HCT116 (cell line): Measurements from ENCODE around the gene RASGRF1. TPM values are rescaled to one million over a fixed set of nuclear protein-coding genes. Genes with fewer than 3 reads are reported as not detected.

ENCODE experiments used
- ATAC-seq: fragments of 200-7000 bp; cut with Tn5 transposase; 2 replicates; pipeline ENCODE4 v1.9.1; 2020; ENCODE audit warnings: mild to moderate bottlenecking, moderate library complexity
- BruUV-seq: library from RNA; stranded (reverse); fragments of 400-500 nt; replicated peaks from 2 replicates; lab custom pipeline; 2021; lab: Mats Ljungman, UMichigan
- CTCF ChIA-PET: fragments of 300-600 bp; sonication (Branson Sonifier 250); formaldehyde crosslinking; loops from one replicate; lab custom pipeline; 2021; ENCODE audit warnings: antibody characterized with exemption; lab: Charles Lee
- POLR2A ChIA-PET: fragments of 300-600, 350-600 bp; sonication (Branson Sonifier 250); formaldehyde crosslinking; loops from one replicate; lab custom pipeline; 2021; ENCODE audit warnings: antibody characterized with exemption; lab: Charles Lee
- RAD21 ChIA-PET, 2 experiments: fragments of 300-600 bp; sonication (Branson Sonifier 250); formaldehyde crosslinking; loops; one replicate each; lab custom pipeline; 2023; ENCODE audit warnings: low total read pairs in 2 of 2; ENCODE audit not compliant: uncharacterized antibody in 2 of 2, unreplicated experiment in 2 of 2, low non-redundant PET in 1 of 2; lab: Charles Lee
- DNase-seq: peaks from one replicate; pipeline ENCODE4 v3.0.0-alpha.2; 2010; ENCODE audit warnings: low read depth, low spot score
- H2AFZ ChIP-seq: fragments of 200-600 bp; shearing (Covaris generic), sonication (generic); 2 replicates; pipeline ENCODE4 v1.6.1; 2017; ENCODE audit warnings: low read depth, mixed run types, mixed read lengths, antibody characterized with exemption, low read length; ENCODE audit not compliant: poor library complexity, severe bottlenecking
- H3K27ac ChIP-seq: 2 replicates; pipeline ENCODE4 v1.5.1; 2012; ENCODE audit warnings: low read depth, low read length
- H3K27me3 ChIP-seq: fragments of 200-600 bp; sonication (generic); 2 replicates; pipeline ENCODE4 v1.6.1; 2016; ENCODE audit warnings: mixed run types, low read length, mixed read lengths; ENCODE audit not compliant: insufficient read depth
- H3K36me3 ChIP-seq, 2 experiments: fragments of 200-500 bp in 1 of 2; fragments of 200-600 bp in 1 of 2; sonication (Bioruptor generic) in 1 of 2; sonication (generic) in 1 of 2; 2 replicates each; pipeline versions ENCODE4 v1.5.1 to v1.6.1; 2014 to 2016; ENCODE audit warnings: low read length in 2 of 2, inconsistent platforms in 1 of 2, mixed read lengths in 1 of 2, mixed run types in 1 of 2; ENCODE audit not compliant: insufficient read depth in 2 of 2, control insufficient read depth in 1 of 2
- H3K4me1 ChIP-seq, 2 experiments: fragments of 200-600 bp in 1 of 2; sonication (generic) in 1 of 2; 2 replicates each; pipeline versions ENCODE4 v1.5.1 to v1.6.1; 2012 to 2017; ENCODE audit warnings: low read length in 2 of 2, inconsistent platforms in 1 of 2, mild to moderate bottlenecking in 1 of 2, mixed read lengths in 1 of 2, mixed run types in 1 of 2, moderate library complexity in 1 of 2; ENCODE audit not compliant: insufficient read depth in 2 of 2, control insufficient read depth in 1 of 2
- H3K4me2 ChIP-seq: fragments of 200-600 bp; sonication (generic); 2 replicates; pipeline ENCODE4 v1.6.1; 2017; ENCODE audit warnings: mixed run types, low read length, mixed read lengths
- H3K4me3 ChIP-seq, 2 experiments: fragments of 200-600 bp in 1 of 2; sonication (generic) in 1 of 2; replicated peaks in 1 of 2; 2 replicates each; pipeline ENCODE4 v1.5.1; 2011 to 2016; ENCODE audit warnings: low read length in 2 of 2, control low read depth in 1 of 2, low read depth in 1 of 2, mild to moderate bottlenecking in 1 of 2, mixed read lengths in 1 of 2, mixed run types in 1 of 2
- H3K79me2 ChIP-seq: fragments of 200-600 bp; sonication (generic); 2 replicates; pipeline ENCODE4 v1.6.1; 2017; ENCODE audit warnings: mild to moderate bottlenecking, mixed run types, low read length, moderate library complexity, mixed read lengths; ENCODE audit not compliant: insufficient read depth
- H3K9ac ChIP-seq: fragments of 200-600 bp; sonication (generic); 2 replicates; pipeline ENCODE4 v1.6.1; 2016; ENCODE audit warnings: low read length, mixed read lengths
- H3K9me2 ChIP-seq: fragments of 200-600 bp; sonication (generic), shearing (Covaris generic); 2 replicates; pipeline ENCODE4 v1.6.1; 2017; ENCODE audit warnings: mixed run types, mild to moderate bottlenecking, moderate library complexity; ENCODE audit not compliant: insufficient read depth
- H3K9me3 ChIP-seq, 2 experiments: fragments of 200-500 bp in 1 of 2; fragments of 200-600 bp in 1 of 2; sonication (Bioruptor generic) in 1 of 2; sonication (generic) in 1 of 2; 2 replicates each; pipeline ENCODE4 v1.6.1; 2014 to 2017; ENCODE audit warnings: low read length in 2 of 2, mixed read lengths in 2 of 2, inconsistent platforms in 1 of 2, low read depth in 1 of 2, mild to moderate bottlenecking in 1 of 2, mixed run types in 1 of 2, moderate library complexity in 1 of 2; ENCODE audit not compliant: control insufficient read depth in 1 of 2, insufficient read depth in 1 of 2
- H4K20me1 ChIP-seq: fragments of 200-600 bp; sonication (generic), shearing (Covaris generic); 2 replicates; pipeline ENCODE4 v1.6.1; 2017; ENCODE audit warnings: mixed run types, mild to moderate bottlenecking, moderate library complexity; ENCODE audit not compliant: insufficient read depth
- CEBPB ChIP-seq: IDR thresholded peaks from 2 replicates; pipeline ENCODE4 v1.6.1; 2012; ENCODE audit warnings: low read depth
- EGR1 ChIP-seq: IDR thresholded peaks from 2 replicates; pipeline ENCODE4 v1.6.1; 2012; ENCODE audit warnings: low read depth
- ELF1 ChIP-seq: IDR thresholded peaks from 2 replicates; pipeline ENCODE4 v1.6.1; 2012; ENCODE audit warnings: low read depth, borderline replicate concordance
- EZH2 ChIP-seq: fragments of 200-600 bp; sonication (generic); IDR thresholded peaks from 2 replicates; pipeline ENCODE4 v1.6.1; 2017; ENCODE audit warnings: antibody characterized with exemption, mixed run types
- FOSL1 ChIP-seq: IDR thresholded peaks from 2 replicates; pipeline ENCODE4 v1.6.1; 2012; ENCODE audit warnings: low read depth
- JUND ChIP-seq: IDR thresholded peaks from 2 replicates; pipeline ENCODE4 v1.6.1; 2012
- POLR2A ChIP-seq: IDR thresholded peaks from 2 replicates; pipeline ENCODE4 v1.7.0; 2011; ENCODE audit warnings: borderline replicate concordance; ENCODE audit not compliant: insufficient read depth, insufficient read length; ENCODE audit errors: extremely low read depth
- POLR2AphosphoS5 ChIP-seq: IDR thresholded peaks from 2 replicates; pipeline ENCODE4 v1.6.1; 2011; ENCODE audit warnings: mild to moderate bottlenecking, low read depth, low read length, moderate library complexity
- RAD21 ChIP-seq: IDR thresholded peaks from 2 replicates; pipeline ENCODE4 v1.6.1; 2012; ENCODE audit warnings: low read depth, mild to moderate bottlenecking
- SP1 ChIP-seq: IDR thresholded peaks from 2 replicates; pipeline ENCODE4 v1.6.1; 2012; ENCODE audit warnings: low read depth
- TCF7L2 ChIP-seq: IDR thresholded peaks from 2 replicates; pipeline ENCODE4 v1.7.0; 2011; ENCODE audit warnings: borderline replicate concordance, inconsistent platforms; ENCODE audit not compliant: insufficient read depth, insufficient read length; ENCODE audit errors: extremely low read depth
- YY1 ChIP-seq: IDR thresholded peaks from 2 replicates; pipeline ENCODE4 v1.6.1; 2011; ENCODE audit warnings: low read length, low read depth, moderate library complexity, mild to moderate bottlenecking; ENCODE audit not compliant: insufficient replicate concordance; ENCODE audit errors: extremely low read depth
- ZFX ChIP-seq: fragments of 450-650 bp; IDR thresholded peaks from 2 replicates; pipeline ENCODE4 v1.6.1; 2017
- ZNF274 ChIP-seq: fragments of 200-500 bp; sonication (Bioruptor generic); IDR thresholded peaks from 2 replicates; pipeline ENCODE4 v1.6.1; 2014; ENCODE audit warnings: mild to moderate bottlenecking, low read depth, low read length, inconsistent platforms
- intact Hi-C: fragments of 100-400 bp; cut with micrococcal nuclease; formaldehyde crosslinking; loops from 2 replicates; pipeline ENCODE4 v1.10.0; 2022
- total RNA-seq: library from RNA; stranded (reverse); gene quantifications from one replicate; pipeline ENCODE4 v1.2.1, GENCODE V29; 2021; ENCODE audit not compliant: unreplicated experiment
- TF ChIP-seq, protein P1 (sequence below): IDR thresholded peaks from 2 replicates; pipeline ENCODE4 v1.6.1; 2011; ENCODE audit warnings: mild to moderate bottlenecking, low read length, moderate library complexity; ENCODE audit not compliant: insufficient replicate concordance; ENCODE audit errors: extremely low read depth

The RASGRF1 gene
- total RNA-seq, 1 experiment from 2014 or later, result 2.4 TPM

DNA sequence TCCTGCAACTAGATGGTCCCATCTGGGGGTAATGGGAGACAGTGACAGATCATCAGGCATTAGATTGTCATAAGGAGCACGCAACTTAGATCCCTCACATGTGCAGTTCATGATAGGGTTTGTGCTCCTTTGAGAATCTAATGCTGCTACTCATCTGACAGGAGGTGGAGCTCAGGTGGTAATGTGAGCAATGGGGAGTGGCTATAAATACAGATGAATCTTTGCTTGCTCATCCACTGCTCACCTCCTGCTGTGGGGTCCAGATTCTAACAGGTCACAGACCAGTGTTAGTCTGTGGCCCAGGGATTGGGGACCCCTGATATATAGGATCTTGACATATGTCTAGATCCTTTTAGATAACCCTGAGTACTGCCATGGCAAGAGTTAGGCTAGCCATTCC, 52.7 kb downstream of the RASGRF1 start (continued):
- TF ChIP-seq, protein P1, sequence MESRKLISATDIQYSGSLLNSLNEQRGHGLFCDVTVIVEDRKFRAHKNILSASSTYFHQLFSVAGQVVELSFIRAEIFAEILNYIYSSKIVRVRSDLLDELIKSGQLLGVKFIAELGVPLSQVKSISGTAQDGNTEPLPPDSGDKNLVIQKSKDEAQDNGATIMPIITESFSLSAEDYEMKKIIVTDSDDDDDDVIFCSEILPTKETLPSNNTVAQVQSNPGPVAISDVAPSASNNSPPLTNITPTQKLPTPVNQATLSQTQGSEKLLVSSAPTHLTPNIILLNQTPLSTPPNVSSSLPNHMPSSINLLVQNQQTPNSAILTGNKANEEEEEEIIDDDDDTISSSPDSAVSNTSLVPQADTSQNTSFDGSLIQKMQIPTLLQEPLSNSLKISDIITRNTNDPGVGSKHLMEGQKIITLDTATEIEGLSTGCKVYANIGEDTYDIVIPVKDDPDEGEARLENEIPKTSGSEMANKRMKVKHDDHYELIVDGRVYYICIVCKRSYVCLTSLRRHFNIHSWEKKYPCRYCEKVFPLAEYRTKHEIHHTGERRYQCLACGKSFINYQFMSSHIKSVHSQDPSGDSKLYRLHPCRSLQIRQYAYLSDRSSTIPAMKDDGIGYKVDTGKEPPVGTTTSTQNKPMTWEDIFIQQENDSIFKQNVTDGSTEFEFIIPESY, result no peak
- TF ChIP-seq SP1, result no peak
- TF ChIP-seq ELF1, result no peak
- TF ChIP-seq, all 23 proteins: peak for 0

DNA sequence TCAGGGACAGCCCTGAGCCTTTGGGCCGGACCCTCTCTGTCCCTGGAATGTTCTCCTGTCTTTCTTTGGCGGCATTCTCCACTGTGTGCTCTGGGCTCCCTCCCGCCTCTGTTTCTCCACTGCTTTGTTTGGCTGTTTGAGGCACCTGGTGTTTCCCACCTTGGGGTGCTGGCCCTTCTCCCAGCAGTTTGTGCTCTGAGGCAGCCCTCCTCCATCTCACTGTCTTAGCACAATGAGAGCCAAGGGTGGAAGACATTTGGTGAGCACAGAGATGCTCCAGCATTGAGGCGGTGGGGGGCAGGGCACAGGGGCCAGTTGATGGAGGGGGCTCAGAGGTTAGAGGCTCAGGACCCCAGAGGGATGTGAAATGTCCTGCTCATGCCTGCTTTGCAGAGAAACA, 54.3 kb downstream of the RASGRF1 start:
- TF ChIP-seq EGR1, result no peak
- no peak for TF ChIP-seq SP1
- TF ChIP-seq RAD21, result no peak
- Histone ChIP-seq H2AFZ (no peak overlapping the region), H3K27ac (no peak overlapping the region), H3K4me2 (no peak overlapping the region), H3K9me2 (no peaks in the 10 kb centered on the region), H3K79me2 (no peaks in the 10 kb centered on the region), H3K9me3 (no peaks in the 10 kb centered on the region), H3K4me1 (peaks cover 0 to 6% of the 10 kb centered on the region in 2 experiments; a peak in 2 of 4 replicates), H4K20me1 (no peaks in the 10 kb centered on the region), H3K4me3 (no peak overlapping the region), H3K36me3 (no peaks in the 10 kb centered on the region), H3K9ac (no peak overlapping the region), H3K27me3 (no peaks in the 10 kb centered on the region)
- ChIA-PET RAD21 (no interaction called here), CTCF (interaction anchor here (1.5 kb wide), 1 partner anchor 148 kb away, joined by 5 read pairs; no protein-coding TSS in a partner anchor), POLR2A (no interaction called here)
- DNase-seq (no peak), ATAC-seq (no peak)
- intact Hi-C loops, result no loop called here
- BruUV-seq, result no TSS peak

DNA sequence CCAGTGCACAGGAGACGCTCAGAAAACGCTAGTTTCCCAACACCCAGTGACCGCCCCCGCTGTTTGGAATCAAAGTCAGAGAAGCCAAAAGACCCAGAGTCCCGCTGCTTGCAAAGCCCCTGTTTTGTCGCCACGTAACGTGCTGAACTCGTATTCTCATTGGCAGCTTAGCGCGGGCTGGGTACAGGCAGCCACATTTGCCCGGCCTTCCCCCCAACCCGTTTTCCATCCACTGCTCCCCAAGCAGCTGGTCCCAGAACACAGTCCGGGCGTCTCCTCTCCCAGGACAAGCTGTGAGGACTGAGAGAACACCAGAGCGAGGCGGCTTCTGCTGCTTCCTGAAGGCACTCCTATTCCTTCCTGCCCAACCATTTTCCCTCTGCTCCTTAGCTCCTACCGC, 54.8 kb downstream of the RASGRF1 start:
- Histone ChIP-seq H2AFZ (no peak overlapping the region), H3K36me3 (no peaks in the 10 kb centered on the region), H3K27me3 (no peaks in the 10 kb centered on the region), H3K4me3 (no peak overlapping the region), H3K27ac (no peak overlapping the region), H3K4me1 (peaks cover 0 to 6% of the 10 kb centered on the region in 2 experiments; a peak in 2 of 4 replicates), H4K20me1 (no peaks in the 10 kb centered on the region), H3K9me3 (no peaks in the 10 kb centered on the region), H3K4me2 (no peak overlapping the region), H3K79me2 (no peaks in the 10 kb centered on the region), H3K9me2 (no peaks in the 10 kb centered on the region), H3K9ac (no peak overlapping the region)
- intact Hi-C loops, result no loop called here
- BruUV-seq, result no TSS peak
- ChIA-PET CTCF (interaction anchor here (1.5 kb wide), 1 partner anchor 149 kb away, joined by 5 read pairs; no protein-coding TSS in a partner anchor), RAD21 (no interaction called here), POLR2A (no interaction called here)
- DNase-seq (no peak), ATAC-seq (no peak)
- no peak for TF ChIP-seq ELF1
- TF ChIP-seq FOSL1, result no peak
- TF ChIP-seq ZFX, result no peak
- TF ChIP-seq, protein P1, result no peak
- no peak for TF ChIP-seq CEBPB
- no peak for TF ChIP-seq EZH2
- no peak for TF ChIP-seq JUND
- no peak for TF ChIP-seq EGR1
- TF ChIP-seq ZNF274, result no peak
- no peak for TF ChIP-seq SP1
- no peak for TF ChIP-seq RAD21
- TF ChIP-seq POLR2A, result no peak
- no peak for TF ChIP-seq YY1
- TF ChIP-seq TCF7L2, result no peak
- TF ChIP-seq POLR2AphosphoS5, result no peak
